NT2/D1 (cell line): ENCODE results near the gene RPL13.

Source experiments
- SUZ12 ChIP-seq: IDR thresholded peaks from 2 replicates; pipeline ENCODE4 v1.6.1; 2011; ENCODE audit not compliant: insufficient read length, insufficient read depth; ENCODE audit errors: extremely low read depth
- YY1 ChIP-seq: IDR thresholded peaks from 2 replicates; pipeline ENCODE4 v1.6.1; 2011; ENCODE audit not compliant: insufficient read length, insufficient read depth
- ZNF274 ChIP-seq: IDR thresholded peaks from 2 replicates; pipeline ENCODE4 v1.6.1; 2011; ENCODE audit warnings: mild to moderate bottlenecking, low read depth, low read length

- TF ChIP-seq SUZ12: no peak
- TF ChIP-seq YY1: no peak
- TF ChIP-seq ZNF274: no peak
These were observed 22.2 kb downstream of the RPL13 start for GRCh38 chr16:89582614-89583196.
